Gastroesophageal sphincter (tissue), 2 donors: ENCODE measurements around the gene EXD3.

Experiments used
- EP300 ChIP-seq: sonication (generic); formaldehyde crosslinking; IDR thresholded peaks from one replicate; pipeline ENCODE4 v1.6.1; 2017; ENCODE audit warnings: antibody characterized with exemption, mild to moderate bottlenecking
- POLR2A ChIP-seq, 2 donors: fragments of 450-650 bp; IDR thresholded peaks; one replicate each; pipeline ENCODE4 v1.6.1; 2017; ENCODE audit warnings: antibody characterized with exemption in 2 of 2, mild to moderate bottlenecking in 2 of 2, moderate library complexity in 1 of 2
- POLR2AphosphoS5 ChIP-seq: sonication (generic); formaldehyde crosslinking; IDR thresholded peaks from one replicate; pipeline ENCODE4 v1.6.1; 2017; ENCODE audit warnings: antibody characterized with exemption

GRCh38 chr9:137383081-137383783 lies 39.7 kb downstream of the EXD3 start:
- TF ChIP-seq POLR2A (IDR thresholded peaks at IDR 0.05) = no peak
- TF ChIP-seq EP300 = no peak
- TF ChIP-seq POLR2AphosphoS5 = no peak
